Natural killer cell (primary cell): ENCODE measurements around the gene PHF5A. TPM values are rescaled to one million over a fixed set of nuclear protein-coding genes. Genes with fewer than 3 reads are reported as not detected.
"Not testable (repeated sequence)": the region's sequence is repeated elsewhere in the genome, so short reads cannot be mapped to it uniquely, and the experiment has no call there.

ENCODE experiments used
- ATAC-seq, 3 donors: fragments of 150-1000 bp in 2 of 3; fragments of 200-7000 bp in 1 of 3; cut with Tn5 transposase; 1 replicate in 1 of 3; 2 replicates in 2 of 3; pipeline ENCODE4 v1.10.0; 2021; ENCODE audit warnings: mild to moderate bottlenecking in 2 of 3, moderate library complexity in 2 of 3
- DNase-seq, 2 donors: peaks; one replicate each; pipeline versions ENCODE4 v3.0.0 to v3.0.0-alpha.2; 2013 to 2021; ENCODE audit warnings: mixed read lengths in 1 of 2
- H3K27ac ChIP-seq: one replicate; pipeline ENCODE4 v1.5.1; 2013; ENCODE audit warnings: mild to moderate bottlenecking, low read length
- H3K27me3 ChIP-seq: one replicate; pipeline ENCODE4 v1.6.1; 2013; ENCODE audit warnings: low read length; ENCODE audit not compliant: control insufficient read depth, insufficient read depth
- H3K36me3 ChIP-seq: one replicate; pipeline ENCODE4 v1.6.1; 2013; ENCODE audit warnings: low read length; ENCODE audit not compliant: control insufficient read depth, insufficient read depth
- H3K4me1 ChIP-seq: one replicate; pipeline ENCODE4 v1.6.1; 2013; ENCODE audit warnings: low read length; ENCODE audit not compliant: control insufficient read depth, insufficient read depth
- H3K4me3 ChIP-seq: one replicate; pipeline ENCODE4 v1.5.1; 2013; ENCODE audit warnings: low read length
- H3K9me3 ChIP-seq: one replicate; pipeline ENCODE4 v1.6.1; 2013; ENCODE audit warnings: low read length; ENCODE audit not compliant: control insufficient read depth, insufficient read depth
- H3K27ac Mint-ChIP-seq, 2 donors: one replicate each; pipeline ENCODE4 v1.8.0; 2022; ENCODE audit warnings: mild to moderate bottlenecking in 2 of 2, mixed read lengths in 2 of 2, moderate library complexity in 1 of 2
- H3K27me3 Mint-ChIP-seq, 2 donors: one replicate each; pipeline ENCODE4 v1.8.0; 2022; ENCODE audit warnings: low read depth in 2 of 2, mixed read lengths in 2 of 2
- H3K36me3 Mint-ChIP-seq: one replicate; pipeline ENCODE4 v1.8.0; 2022; ENCODE audit warnings: mixed read lengths
- H3K4me1 Mint-ChIP-seq, 2 donors: one replicate each; pipeline ENCODE4 v1.8.0; 2022; ENCODE audit warnings: mixed read lengths in 2 of 2
- H3K4me3 Mint-ChIP-seq: one replicate; pipeline ENCODE4 v1.8.0; 2022; ENCODE audit warnings: mild to moderate bottlenecking, moderate library complexity, mixed read lengths
- H3K9me3 Mint-ChIP-seq, 2 donors: one replicate each; pipeline ENCODE4 v1.8.0; 2022; ENCODE audit warnings: mixed read lengths in 2 of 2
- WGBS: methylation state at CpG from one replicate; pipeline ENCODE4 v1.1.7; 2013; ENCODE audit warnings: missing lambda C conversion rate; ENCODE audit not compliant: insufficient coverage; 5-methylcytosine and 5-hydroxymethylcytosine counted together
- intact Hi-C: fragments of 100-400 bp; cut with micrococcal nuclease; formaldehyde crosslinking; loops from one replicate; pipeline ENCODE4 v1.14.2; 2022
- total RNA-seq, 4 donors: library from RNA; stranded (reverse); fragments of 120-200 nt in 1 of 4; gene quantifications; one replicate each; pipeline versions ENCODE4 v1.2.3 to v1.2.4, GENCODE V29; 2013 to 2022
- TF ChIP-seq, protein P1 (sequence below): fragments of 200-600 bp; IDR thresholded peaks from one replicate; pipeline ENCODE4 v1.8.0; 2022; ENCODE audit warnings: antibody characterized with exemption

The PHF5A gene
- total RNA-seq, 3 donors from 2014 or later (not counting 1 experiment from before 2014, with no cell fraction given), result 31.8 to 41.8 (median 37.6) TPM

DNA sequence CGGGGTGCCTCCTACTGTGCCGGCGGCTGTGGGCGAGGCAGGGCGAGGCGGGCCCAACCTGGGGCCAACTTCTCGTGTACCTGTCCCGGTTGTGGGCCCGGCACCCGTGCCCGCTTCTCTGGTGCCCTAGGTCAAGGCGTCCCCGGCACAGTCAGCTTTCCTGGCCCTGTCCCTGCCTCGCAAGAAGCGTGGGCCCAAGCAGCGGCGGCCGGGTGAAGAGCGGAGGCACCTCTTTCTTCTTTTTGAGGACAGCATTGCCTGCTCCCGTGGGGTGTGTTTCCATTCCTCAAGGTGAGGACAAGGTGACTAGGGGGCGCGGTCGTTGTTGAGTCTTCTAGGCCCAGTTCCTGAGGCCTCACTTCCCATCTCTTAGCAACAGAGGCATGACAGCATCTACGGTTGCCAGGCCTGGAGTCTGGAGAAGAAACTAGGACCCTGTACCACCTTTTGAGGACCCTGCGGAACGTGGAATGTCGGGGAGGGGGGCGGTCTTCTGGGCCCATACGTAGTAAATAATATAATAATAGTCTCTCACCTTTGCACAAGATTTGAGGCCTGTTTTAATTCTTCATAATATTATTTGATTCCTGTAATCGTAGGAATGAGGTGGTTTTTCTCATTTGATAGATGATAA, 843 bp upstream of the PHF5A start:
- no peaks in the 10 kb centered on the region for H3K36me3 Mint-ChIP-seq
- intact Hi-C loops, result loop anchor here (1.0 kb wide), 1 partner anchor 21 kb away; no protein-coding TSS in a partner anchor
- WGBS, result 2% methylated on average over 28 of the region's 30 CpGs
- H3K9me3 Mint-ChIP-seq, result no peaks in the 10 kb centered on the region
- H3K27ac Mint-ChIP-seq, result peak overlapping the region; percentile 97 to 99
- peak overlapping the region; percentile 87 for H3K4me3 Mint-ChIP-seq
- no peaks in the 10 kb centered on the region for H3K27me3 Mint-ChIP-seq
- H3K4me3 ChIP-seq, result peak overlapping the region; percentile 85
- peak; percentile 6 to 21 (median 18) for ATAC-seq
- H3K4me1 ChIP-seq, result peaks cover 20% of the 10 kb centered on the region
- no peaks in the 10 kb centered on the region for H3K27me3 ChIP-seq
- TF ChIP-seq, protein P1, sequence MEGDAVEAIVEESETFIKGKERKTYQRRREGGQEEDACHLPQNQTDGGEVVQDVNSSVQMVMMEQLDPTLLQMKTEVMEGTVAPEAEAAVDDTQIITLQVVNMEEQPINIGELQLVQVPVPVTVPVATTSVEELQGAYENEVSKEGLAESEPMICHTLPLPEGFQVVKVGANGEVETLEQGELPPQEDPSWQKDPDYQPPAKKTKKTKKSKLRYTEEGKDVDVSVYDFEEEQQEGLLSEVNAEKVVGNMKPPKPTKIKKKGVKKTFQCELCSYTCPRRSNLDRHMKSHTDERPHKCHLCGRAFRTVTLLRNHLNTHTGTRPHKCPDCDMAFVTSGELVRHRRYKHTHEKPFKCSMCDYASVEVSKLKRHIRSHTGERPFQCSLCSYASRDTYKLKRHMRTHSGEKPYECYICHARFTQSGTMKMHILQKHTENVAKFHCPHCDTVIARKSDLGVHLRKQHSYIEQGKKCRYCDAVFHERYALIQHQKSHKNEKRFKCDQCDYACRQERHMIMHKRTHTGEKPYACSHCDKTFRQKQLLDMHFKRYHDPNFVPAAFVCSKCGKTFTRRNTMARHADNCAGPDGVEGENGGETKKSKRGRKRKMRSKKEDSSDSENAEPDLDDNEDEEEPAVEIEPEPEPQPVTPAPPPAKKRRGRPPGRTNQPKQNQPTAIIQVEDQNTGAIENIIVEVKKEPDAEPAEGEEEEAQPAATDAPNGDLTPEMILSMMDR, result no peak
- DNase-seq, result no peak
- no peaks in the 10 kb centered on the region for H3K9me3 ChIP-seq
- H3K36me3 ChIP-seq, result peaks cover 29% of the 10 kb centered on the region
- H3K27ac ChIP-seq, result peak overlapping the region; percentile 91
- H3K4me1 Mint-ChIP-seq, result peaks cover 43 to 45% of the 10 kb centered on the region in 2 donors

DNA sequence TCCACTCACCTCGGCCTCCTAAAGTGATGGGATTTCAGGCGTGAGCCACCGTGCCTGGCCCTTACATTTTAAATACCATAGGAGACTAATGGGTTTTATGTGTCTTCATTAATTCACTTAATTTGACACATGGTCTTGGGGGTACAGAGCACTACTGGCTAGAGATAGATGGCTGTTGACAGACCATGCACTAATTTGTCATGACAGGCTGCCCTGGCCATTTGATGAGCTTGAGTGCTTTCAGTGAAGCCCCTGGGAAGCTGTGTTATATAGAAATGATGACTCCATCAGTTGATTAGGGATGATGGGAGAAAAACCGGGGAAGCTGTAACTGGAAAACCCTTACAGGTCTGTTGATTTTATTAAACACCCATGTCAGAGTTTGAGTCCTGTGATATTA, 6.6 kb downstream of the PHF5A start:
- Mint-ChIP-seq H3K4me3 (no peak overlapping the region), H3K36me3 (no peaks in the 10 kb centered on the region), H3K9me3 (no peaks in the 10 kb centered on the region), H3K4me1 (peaks cover 0 to 9% of the 10 kb centered on the region in 2 donors), H3K27ac (no peak overlapping the region), H3K27me3 (no peaks in the 10 kb centered on the region)
- Histone ChIP-seq H3K27ac (no peak overlapping the region), H3K4me3 (no peak overlapping the region), H3K27me3 (no peaks in the 10 kb centered on the region), H3K36me3 (peaks cover 53% of the 10 kb centered on the region), H3K4me1 (no peaks in the 10 kb centered on the region), H3K9me3 (no peaks in the 10 kb centered on the region)
- no peak for DNase-seq
- intact Hi-C loops, result no loop called here
- ATAC-seq, result no peak
- WGBS, result 100% methylated on average over 4 of the region's 4 CpGs
- TF ChIP-seq, protein P1, result no peak

DNA sequence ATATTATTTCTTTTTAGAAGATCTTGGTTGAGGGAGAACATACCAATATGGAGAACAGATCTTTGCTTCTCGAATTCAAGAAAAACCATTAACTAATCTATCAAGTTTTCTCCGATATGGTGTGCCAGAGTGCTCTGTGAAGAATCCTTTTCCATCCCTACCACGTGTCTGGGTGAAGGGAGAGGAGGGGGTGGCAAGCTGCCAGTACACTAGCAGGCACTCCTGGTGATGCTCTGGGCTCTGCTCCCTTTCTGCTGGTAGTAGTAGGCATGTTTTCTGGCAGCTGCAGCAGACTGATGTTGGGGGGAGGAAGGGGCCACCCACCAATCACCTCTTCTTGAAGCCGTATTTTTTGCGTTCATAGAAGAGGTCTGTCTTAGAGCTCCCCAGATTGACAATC, 8.4 kb downstream of the PHF5A start:
- 100% methylated on average over 2 of the region's 5 CpGs for WGBS
- DNase-seq, ATAC-seq, H3K27ac Mint-ChIP-seq, intact Hi-C loops, H3K4me3 ChIP-seq, H3K27ac ChIP-seq, H3K4me3 Mint-ChIP-seq, H3K9me3 ChIP-seq, H3K27me3 ChIP-seq, H3K4me1 Mint-ChIP-seq, H3K27me3 Mint-ChIP-seq, H3K4me1 ChIP-seq, H3K9me3 Mint-ChIP-seq, H3K36me3 Mint-ChIP-seq: not testable (repeated sequence)
- peaks cover 37% of the 10 kb centered on the region for H3K36me3 ChIP-seq

DNA sequence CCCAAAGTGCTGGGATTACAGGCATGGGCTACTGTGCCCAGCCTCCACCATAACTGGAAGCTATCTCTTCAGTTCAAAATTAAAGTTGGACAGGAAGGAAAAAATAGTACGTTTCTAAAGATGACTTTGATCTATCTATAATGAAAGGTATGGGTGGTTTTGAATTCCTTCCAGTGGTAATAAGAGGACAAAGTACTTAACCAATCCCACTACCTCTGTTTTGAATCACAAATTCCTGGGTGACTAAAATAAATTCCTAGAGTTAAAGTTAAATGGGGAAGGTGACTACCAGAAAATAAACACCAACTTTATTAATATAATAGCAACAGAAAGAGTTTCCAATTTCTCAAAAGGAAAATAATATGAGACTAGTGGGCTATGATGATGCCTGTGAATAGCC, 9.1 kb downstream of the PHF5A start:
- Histone ChIP-seq H3K4me1 (no peaks in the 10 kb centered on the region), H3K9me3 (no peaks in the 10 kb centered on the region), H3K27ac (no peak overlapping the region), H3K4me3 (no peak overlapping the region), H3K36me3 (peaks cover 30% of the 10 kb centered on the region), H3K27me3 (no peaks in the 10 kb centered on the region)
- intact Hi-C loops, result no loop called here
- ATAC-seq, result no peak
- no CpG with 5 or more reads among the region's 1 CpG for WGBS
- Mint-ChIP-seq H3K4me1 (peaks cover 0 to 9% of the 10 kb centered on the region in 2 donors), H3K4me3 (no peak overlapping the region), H3K27me3 (no peaks in the 10 kb centered on the region), H3K27ac (no peak overlapping the region), H3K9me3 (no peaks in the 10 kb centered on the region), H3K36me3 (no peaks in the 10 kb centered on the region)
- DNase-seq, result no peak
- TF ChIP-seq, protein P1, result no peak
